Cardiac fibroblast (primary cell): ENCODE results near the gene PDSS1.
"Not testable (repeated sequence)": the region's sequence is repeated elsewhere in the genome, so short reads cannot be mapped to it uniquely, and the experiment has no call there.

ENCODE experiments used
- DNase-seq, 2 donors: peaks; one replicate each; pipeline versions ENCODE4 v3.0.0 to v3.0.0-alpha.2; 2010; ENCODE audit warnings: low read depth in 2 of 2
- H3K4me3 ChIP-seq, 2 donors: replicated peaks in 1 of 2; 1 replicate in 1 of 2; 2 replicates in 1 of 2; pipeline ENCODE4 v1.5.1; 2011; ENCODE audit warnings: low read depth in 2 of 2, low read length in 2 of 2, mild to moderate bottlenecking in 2 of 2, moderate library complexity in 1 of 2
- CTCF ChIP-seq: IDR thresholded peaks from one replicate; pipeline ENCODE4 v1.5.1; 2011; ENCODE audit warnings: low read depth, mild to moderate bottlenecking, low read length, inconsistent platforms

PDSS1 gene

GRCh38 chr10:26685441-26685840 is 12.1 kb upstream of the PDSS1 start:
- no peak for DNase-seq
- TF ChIP-seq CTCF, result no peak
- no peak overlapping the region for H3K4me3 ChIP-seq

GRCh38 chr10:26689399-26689798 is 8.1 kb upstream of the PDSS1 start:
- TF ChIP-seq CTCF, result no peak
- H3K4me3 ChIP-seq, result no peak overlapping the region
- no peak for DNase-seq

- TF ChIP-seq CTCF, result no peak
- H3K4me3 ChIP-seq, result no peak overlapping the region
- no peak for DNase-seq
Measured at GRCh38 chr10:26690731-26691475, 6.6 kb upstream of the PDSS1 start.

GRCh38 chr10:26694536-26694935 is 3.0 kb upstream of the PDSS1 start:
- peak in 1 of 2 donors; percentile 24 for DNase-seq
- not testable (repeated sequence) for H3K4me3 ChIP-seq

GRCh38 chr10:26696786-26697162 is 727 bp upstream of the PDSS1 start:
- DNase-seq, result peak in 1 of 2 donors; percentile 65
- peak overlapping the region; percentile 90 to 91 for H3K4me3 ChIP-seq
- no peak for TF ChIP-seq CTCF

- H3K4me3 ChIP-seq, result peak overlapping the region; percentile 90 to 91
- DNase-seq, result peak; percentile 2 to 9
- TF ChIP-seq CTCF, result no peak
Measured at GRCh38 chr10:26697922-26698608, 564 bp downstream of the PDSS1 start.

GRCh38 chr10:26698909-26699308 is 1.4 kb downstream of the PDSS1 start:
- no peak for TF ChIP-seq CTCF
- no peak for DNase-seq
- H3K4me3 ChIP-seq, result peak overlapping the region in 1 of 2 donors; percentile 91
